Stimulated activated CD8-positive, alpha-beta memory T cell treated with anti-CD3 and anti-CD28 coated beads, Interleukin-12 subunit alpha, Interleukin-12 subunit beta, amount 100 ng/mL, for 24 hours (primary cell): ENCODE measurements around the gene VPS41.
"Not testable (repeated sequence)": the region's sequence is repeated elsewhere in the genome, so short reads cannot be mapped to it uniquely, and the experiment has no call there.

Source experiments
- DNase-seq: peaks from one replicate; pipeline ENCODE4 v3.0.0-alpha.2; 2020; ENCODE audit errors: extremely low read depth

VPS41 gene

DNA sequence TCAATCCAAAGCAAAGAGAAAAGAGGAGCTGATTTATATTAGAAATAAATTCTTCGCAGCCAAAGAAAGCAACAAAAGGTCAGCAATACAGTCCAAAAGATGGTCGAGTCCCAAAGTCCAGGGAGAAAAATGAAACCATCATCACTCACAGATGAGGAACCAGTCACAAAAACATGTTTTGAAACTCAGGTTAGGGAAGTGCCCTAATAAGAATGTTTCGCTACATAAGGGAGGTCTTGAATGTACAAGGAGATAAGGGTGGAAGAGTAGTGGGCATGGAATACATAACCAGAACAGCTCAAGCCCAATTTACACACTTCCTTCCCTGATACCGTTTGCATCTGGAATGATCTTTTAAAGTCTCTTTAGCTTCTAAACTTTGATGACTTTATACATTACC is 53.6 kb downstream of the VPS41 start:
- no peak for DNase-seq

DNA sequence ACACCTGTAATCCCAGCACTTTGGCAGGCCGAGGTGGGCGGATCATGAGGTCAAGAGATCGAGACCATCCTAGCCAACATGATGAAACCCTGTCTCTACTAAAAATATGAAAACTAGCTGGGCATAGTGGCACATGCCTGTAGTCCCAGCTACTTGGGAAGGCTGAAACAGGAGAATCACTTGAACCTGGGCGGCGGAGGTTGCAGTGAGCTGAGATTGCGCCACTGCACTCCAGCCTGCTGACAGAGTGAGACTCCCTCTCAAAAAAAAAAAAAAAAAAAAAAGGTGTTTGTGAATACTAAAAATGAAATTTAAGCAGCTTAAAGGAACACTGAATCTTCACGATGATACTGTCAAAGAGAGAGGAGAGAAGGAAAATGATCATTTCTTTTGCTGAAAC is 54.0 kb downstream of the VPS41 start:
- not testable (repeated sequence) for DNase-seq

DNA sequence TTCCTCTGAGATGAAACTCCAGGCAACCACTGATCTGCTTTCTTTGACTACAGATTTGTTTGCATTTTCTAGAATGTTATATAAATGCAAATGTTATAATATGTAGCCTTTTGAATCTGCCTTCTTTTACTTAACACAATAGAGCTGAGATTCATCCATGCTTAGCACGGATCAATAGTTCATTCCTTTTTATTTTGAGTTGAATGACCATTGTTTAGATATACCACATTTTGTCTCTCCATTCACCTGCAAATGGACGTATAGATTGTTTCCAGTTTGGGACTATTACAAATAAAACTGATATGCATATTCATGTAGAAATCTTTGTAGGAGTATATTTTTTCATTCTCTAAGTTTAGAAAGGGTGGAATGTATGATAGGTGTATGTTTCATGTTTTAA is 57.7 kb downstream of the VPS41 start:
- no peak for DNase-seq

DNA sequence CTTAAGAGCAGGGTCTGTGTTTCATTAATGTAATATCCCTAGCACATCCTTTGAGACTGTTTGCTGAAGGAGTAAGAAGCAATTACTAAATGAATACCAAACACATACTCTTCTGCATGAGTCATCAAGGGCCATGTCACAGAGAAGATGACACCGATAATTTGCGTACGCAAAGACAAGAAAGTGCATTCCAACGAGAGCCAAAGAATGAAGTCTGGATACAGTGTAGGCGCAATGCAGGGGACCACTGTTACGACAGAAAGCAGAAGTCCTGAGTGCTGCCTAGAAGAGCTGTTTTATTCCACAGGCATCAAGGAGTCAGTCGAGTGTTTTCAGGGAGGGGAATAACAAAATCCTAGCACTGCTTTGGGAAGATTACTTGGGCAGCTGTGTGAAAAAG is 62.7 kb downstream of the VPS41 start:
- DNase-seq, result no peak

DNA sequence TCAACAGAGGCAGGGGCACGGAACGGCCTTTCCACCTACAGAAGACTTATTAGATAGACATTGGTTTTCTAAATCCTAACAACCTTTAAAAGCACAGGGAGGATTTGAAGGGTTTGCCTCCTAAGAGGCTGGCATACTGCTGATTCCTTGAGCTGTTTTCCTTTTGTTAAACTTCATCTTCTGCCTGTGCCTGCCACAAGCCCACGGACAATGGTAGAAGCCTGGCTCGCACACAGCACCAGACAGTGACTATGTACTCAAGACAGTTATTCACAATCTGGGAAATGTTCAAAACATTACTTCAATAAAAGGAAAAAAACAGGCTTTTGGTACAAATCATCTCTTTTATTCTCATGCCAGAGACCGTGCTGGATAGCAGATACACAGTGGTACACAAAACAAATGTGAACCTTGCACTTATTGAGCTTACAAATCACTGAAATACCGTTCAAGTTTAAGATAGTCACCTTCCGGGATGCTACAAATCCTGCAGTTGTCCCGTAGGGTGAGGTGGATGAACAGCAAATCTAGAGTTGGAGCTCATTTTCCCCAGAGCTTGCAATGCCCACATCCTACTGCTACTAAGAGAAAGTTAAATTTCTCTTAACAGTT is 63.9 kb downstream of the VPS41 start:
- no peak for DNase-seq

DNA sequence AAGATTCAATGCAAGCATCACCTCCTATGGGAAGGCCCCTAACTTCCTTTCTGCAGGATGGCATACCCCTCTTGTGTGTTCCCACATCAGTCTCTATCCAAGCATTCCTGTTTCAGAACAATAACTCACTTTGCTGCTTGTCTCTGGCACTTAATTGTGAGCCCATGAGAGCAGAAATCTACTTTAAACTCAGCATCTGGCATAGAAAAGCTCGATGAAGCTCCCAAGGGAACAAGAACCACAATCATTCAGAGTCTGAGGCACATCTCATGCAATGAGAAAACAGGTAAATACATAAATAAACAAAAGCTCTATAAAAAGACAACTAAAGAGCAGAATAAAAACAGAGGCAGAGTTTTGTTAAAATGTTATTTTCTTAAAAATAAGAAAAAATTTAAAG is 66.2 kb downstream of the VPS41 start:
- DNase-seq, result no peak

DNA sequence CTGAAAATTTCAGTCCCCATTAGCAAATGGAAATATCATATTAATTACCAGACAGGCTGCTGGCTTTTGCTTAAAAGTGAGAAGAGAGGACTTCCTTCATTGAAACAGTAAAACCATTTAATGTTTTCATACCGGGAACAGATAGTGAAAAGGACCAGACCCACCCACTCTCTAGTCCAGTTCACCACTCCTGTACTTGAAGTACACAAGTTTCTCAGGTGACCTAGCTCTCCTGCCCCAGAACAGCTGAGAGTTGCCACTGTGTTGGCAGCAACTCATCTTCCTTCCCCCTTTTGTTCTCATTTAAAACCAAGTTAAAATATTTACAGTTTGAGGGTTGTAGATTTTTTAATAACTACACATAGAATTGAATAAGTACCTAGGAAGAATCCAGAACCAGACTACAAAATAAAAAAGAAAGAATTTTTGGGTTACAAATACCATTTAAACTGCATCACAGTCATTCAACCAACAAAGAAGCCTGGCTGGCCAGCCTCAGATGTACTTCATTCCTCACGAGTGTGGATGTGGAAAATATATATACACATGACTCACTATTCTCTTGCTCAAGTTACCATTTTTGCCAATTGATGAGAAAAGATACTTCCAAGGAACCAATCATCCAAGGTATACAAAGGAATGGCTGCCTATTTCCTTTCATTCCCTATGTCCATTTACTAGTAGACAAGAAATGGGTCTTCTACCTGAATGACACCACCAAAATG is 68.1 kb downstream of the VPS41 start:
- no peak for DNase-seq

DNA sequence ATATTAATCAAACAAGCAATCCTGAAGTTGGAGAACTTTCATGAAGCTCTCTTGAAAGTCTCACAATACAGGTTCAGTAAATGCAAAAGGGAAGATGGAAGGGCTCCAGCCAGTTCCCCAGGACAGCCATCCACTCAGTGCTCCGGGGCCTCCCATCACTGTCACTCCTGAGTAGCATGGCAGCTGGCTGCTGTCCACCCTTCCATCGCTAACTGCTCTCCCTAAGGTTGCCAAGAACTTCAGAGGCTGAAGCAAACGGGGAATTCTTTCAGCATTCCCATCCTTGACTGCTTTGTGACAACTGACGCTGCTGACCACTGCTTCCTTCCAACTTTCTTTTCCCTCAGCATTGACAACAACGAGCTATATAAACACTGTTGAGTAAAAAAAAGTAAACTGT is 69.1 kb downstream of the VPS41 start:
- no peak for DNase-seq

DNA sequence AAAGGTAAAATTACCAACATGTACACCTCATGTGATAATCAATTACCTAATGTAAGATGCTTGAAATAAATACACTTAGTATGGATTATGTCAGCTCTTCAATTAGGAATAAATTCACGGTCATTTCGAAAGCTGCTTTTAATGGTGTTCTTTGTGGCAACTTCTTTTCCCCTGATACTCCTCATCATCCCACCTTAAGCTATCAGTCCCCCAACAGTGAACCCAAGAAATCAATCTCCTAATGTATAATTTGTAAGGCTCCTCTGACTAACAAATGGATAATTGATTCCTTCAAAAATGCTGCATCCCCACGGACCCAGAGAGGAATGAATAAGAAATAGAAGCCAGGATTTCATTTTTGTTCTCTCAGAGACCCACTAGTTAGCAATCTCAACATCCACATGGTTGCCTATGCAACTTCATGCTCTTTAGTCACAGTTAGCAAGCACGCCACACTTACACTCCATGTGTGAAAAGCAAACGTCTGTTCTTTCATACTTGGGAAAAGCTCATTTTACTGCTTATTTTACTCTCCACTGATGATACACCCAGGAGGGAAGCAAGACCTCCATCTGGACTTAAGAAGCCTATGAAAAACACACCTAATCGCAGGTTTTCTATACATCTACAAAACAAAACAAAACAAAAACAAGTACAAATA is 70.1 kb downstream of the VPS41 start:
- DNase-seq, result no peak

DNA sequence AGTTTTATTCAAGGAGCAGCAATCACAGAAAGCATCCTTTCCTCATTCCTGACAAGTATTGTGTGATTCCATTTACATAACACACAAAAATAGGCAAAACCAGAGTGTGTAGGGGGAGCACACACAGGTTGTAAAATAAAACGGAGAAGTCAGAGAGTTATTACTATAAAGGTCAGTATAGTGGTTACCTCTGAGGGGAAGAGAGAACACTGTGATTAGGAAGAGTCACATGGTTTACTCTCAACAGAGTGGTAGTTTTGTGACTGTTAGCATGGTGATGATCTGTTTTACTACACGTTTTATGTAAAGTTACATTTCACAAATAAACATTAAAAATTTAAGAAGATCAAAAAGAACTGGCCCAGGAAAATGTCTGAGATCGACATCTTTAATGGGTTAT is 74.6 kb downstream of the VPS41 start:
- no peak for DNase-seq

DNA sequence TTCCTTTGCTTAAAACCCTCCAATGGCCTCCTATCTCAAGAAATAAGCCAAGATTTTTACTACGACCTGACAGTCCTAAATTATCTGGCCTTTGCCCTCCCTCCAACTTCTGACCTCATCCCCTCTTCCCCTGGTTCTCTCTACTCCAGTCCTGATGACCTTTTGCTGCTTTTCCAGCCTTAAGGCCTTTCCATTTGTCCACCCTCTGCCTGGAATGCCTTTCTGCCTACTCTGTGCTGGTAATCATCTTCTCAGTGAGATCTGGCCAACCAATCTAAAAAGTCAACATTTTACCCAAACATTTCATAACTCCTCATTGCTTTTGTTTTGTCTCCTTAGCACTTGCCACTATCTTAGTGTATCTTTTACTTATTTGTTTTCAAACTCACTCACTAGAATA is 75.7 kb downstream of the VPS41 start:
- DNase-seq, result no peak

DNA sequence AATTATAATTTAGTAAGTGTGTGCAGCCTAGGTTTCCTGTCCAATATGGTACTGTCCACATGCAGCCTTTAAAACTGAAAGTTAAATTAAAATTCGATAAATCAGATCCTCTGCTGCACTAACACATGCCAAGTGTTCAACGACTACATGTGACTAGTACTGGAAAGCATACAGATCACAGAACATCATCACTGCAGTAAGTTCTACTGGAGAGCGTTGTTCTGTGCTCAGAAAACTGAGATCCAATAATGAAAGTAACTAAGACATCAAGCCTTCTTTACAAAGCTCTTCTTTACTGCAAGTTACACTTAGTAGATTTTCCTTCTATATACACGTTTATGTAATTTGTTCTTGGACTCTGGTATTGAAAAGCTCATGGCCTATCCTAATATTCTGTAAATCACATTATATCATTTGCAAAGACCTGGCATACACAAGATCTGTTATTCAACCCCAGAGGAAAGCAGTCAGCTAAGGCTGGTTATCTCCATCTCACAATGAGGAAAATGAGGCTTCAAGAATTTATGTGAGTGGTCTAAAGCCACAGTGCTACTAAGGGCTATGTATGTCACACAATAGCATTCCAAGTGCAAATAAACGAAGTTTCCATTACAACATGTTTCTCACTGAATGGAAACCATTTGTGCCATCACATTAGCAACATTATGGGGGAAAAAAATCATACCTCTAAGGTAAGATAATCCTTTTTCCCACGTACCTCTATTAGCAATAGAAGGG is 77.6 kb downstream of the VPS41 start:
- DNase-seq, result no peak

DNA sequence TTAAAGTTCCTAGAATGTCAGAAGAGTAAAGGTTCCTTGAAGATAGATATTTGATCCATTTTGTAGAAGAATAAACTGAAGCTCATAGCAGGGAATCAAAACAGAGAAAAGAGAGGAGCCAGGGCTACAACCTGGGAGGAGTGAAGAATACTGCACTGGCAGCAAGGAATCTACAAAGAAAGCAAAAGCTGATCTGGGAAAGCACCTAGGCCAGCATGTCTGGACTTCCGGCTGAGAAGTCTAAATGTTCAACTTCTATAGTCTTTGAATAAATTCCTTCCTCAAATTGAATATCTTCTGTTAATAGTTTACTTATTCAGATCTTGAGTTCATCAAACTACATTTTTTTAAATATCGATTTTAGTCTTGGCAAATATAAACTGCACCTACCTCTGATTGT is 78.2 kb downstream of the VPS41 start:
- no peak for DNase-seq

DNA sequence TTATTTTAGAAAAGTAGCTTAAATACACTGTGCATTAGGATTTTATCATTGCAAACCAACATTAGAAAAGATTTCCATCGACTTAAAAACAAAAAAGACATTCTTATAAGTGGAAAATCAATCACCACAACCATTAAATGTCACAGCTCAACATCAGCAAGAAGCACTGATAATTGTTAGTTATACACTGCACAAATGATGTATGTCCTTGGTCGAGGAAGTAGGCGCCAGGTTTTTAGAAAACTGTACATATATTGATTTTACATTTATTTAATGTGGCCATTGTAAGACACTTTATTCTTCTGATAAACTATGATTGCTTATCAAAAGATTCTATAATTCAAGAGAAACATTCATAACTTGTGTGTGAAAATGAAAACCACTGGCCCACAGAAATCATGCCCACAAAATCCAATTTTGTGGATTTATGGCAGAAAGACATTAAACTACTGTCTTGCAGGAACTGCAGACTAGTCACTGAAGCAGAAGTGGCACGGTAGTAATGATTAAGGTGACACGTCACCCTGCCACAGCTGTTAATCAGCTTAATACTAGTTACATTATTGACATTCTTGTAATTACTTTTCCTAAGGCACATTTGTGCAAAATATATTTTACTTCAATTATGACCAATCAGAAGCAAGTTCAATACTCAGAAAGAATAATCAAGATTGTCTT is 79.4 kb downstream of the VPS41 start:
- no peak for DNase-seq

DNA sequence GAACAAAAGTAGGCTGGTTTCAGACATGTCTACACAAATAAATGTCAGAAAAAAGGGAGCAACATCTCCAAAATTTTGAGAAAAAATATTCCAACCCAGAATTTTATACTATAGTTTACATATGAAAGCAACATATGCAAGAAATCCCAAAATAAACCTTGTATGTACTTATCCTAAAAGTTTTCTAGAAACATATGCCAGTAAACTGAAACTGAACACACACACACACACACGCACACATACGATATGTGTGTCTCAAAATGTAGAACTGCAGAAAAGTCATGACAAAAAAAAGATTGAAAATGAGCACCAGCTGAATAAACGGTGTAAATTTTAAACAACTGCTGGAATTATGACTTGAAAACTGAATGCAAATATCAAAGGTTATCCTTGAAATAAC is 81.0 kb downstream of the VPS41 start:
- no peak for DNase-seq

DNA sequence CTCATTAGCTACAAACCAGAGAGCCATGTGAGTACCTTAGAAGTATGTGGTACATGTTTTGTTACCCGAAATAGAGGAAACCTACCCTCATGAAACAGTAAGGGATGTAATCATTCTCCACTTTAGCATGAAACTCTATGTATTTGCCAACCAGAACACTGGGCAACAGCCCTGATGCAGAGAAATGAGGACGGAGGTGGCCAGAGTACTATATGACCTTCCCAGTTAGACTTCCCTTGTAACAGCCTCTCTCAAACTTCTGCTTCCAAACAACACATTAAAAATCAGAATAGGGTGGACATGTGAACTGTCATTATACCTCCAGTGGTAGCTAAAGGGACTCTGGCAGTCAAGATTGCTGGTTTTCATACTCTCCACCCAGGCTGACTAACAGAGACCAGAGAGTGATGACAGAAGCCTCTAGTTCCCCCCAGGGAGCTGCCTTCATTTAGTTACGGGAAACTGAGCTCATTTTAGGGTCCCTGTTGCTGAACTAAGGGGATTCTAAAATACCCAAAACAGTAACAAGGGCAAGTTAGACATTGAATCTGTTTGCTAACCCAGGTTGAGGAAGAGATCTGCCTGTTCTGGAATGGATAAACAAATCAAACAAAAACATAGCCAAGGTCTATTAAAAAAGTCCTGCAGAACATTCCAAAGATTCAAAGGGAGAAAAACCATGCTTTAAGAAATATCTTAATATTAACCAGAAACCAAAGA is 83.1 kb downstream of the VPS41 start:
- no peak for DNase-seq

DNA sequence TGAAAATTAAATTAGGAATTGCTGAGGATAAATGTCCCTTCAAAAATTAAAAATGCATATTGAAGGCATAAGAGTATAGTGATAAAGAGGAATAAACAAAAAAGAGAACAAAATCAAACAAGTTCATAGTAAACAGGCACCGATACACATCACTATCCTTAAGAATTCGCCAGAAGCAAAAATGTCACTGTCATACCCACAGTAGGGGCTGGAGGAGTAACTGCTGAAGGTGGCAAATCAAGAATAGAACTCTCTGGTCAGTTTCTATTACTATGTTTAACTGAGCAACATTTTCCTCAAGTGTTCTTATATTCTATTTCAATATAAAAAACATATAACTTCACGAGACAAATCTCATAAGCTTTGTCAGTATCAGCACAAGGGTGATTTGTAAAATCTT is 84.0 kb downstream of the VPS41 start:
- DNase-seq, result no peak

DNA sequence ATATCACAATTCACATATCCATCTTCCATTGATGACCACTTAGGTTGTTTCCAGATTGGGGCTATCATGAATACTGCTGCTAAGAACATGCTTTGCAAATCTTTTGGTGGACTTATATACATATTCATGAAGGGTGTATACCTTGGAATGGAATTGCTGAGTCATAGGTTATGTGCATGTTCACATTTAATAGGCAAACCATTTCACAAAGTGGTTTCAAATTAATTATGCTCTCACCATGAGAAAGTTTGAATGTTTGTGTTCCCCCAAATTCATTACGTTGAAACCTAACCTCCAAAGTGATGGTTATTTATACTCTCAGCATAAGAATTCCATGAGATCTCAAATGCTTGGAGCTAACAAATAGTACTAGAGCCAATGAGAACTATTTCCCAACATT is 86.4 kb downstream of the VPS41 start:
- no peak for DNase-seq

DNA sequence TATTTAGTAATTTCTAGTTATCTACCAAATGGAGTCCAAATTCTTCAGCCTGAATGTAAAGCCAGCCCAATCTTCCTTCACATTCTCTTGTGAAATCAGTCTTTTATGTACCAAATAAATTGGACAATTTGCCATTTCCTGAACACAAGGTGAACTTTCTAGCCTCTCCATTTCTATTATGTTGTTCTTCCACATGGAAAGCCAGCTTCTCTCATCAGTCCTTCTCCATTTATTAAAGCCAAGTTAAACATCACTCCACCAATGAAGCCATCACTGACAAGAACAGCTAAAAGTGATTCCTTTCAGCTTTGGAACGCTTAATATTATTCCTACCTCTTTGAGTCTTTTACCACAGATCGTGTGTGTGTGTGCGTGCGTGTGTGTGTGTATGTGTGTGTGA is 88.4 kb downstream of the VPS41 start:
- DNase-seq, result no peak

DNA sequence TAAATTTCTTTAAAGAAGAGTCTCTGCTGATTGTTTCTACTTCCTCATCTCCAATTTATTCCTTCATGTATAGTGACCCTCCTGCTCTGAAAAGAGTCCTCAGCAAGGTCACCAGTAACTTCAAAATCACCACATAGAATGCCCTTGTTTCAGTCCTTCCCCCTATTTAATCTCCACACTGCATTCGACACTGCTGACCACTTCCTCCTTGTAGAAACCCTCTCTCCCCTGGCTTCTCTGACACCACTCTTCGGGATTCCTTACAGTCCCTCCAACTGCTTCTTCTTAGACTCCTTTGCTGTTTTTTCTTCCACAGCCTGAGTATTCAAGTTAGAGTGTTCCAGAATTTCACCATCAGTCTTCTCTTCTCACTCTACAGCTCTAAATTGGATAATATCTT is 89.5 kb downstream of the VPS41 start:
- DNase-seq, result no peak

DNA sequence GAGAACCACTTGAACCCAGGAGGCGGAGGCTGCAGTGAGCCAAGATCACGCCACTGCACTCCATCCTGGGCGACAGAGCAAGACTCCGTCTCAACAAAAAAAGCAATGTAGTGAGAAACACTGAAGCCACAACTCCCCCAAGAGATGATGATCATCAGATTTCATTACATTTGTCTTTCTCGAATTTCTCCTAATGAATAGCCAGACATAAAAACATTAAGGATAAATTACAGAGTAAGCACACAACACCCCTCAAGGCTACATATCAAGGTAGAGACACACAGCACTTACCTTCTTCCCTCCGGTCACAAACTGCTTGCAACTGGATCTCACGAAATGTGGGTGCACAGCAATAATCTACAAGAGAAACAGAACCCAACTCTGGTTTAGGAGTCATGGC is 91.5 kb downstream of the VPS41 start:
- DNase-seq, result no peak

DNA sequence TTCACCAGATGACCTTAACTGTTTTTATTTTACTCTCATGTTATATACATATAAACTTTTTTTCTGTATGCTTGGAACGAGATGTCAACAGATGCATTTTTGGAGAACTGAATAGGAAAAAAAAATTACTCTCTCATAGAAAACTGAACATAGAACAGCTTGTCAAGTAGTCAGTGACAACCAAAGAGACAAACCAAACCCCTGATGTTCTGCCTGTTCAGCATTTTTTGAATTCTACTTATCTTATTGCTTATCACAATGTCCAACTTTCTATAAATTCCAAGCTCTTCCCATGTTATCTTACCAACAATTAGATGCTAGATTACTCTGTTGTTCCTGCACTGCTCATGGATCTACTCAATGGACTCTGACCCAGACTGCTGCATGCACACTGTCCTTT is 95.2 kb downstream of the VPS41 start:
- DNase-seq, result no peak
